ENCODE measurements around the gene MPZL3.

DNA sequence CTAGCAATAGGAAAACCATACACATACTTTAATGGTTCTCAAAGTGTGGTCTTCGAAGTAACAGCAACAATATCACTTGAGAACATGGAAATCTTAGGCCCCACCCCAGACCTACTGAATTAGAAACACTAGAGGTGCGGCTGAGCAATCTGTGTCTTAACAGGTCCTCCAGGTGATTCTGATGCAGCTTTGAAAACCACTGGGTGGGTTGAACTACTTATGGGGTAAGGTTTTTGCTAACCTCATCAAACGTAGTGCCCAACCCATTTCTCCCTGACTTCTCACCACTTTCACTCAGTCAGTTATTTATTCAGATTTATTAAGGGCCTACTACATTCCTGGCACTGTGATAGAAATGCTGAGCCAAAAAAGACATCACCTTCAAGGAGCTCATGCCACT lies 8.2 kb upstream of the MPZL3 start:
- no peak for TF ChIP-seq RAD21 (IDR thresholded peaks at IDR 0.05; ENCODE audit: low read depth)
- TF ChIP-seq, protein P1, sequence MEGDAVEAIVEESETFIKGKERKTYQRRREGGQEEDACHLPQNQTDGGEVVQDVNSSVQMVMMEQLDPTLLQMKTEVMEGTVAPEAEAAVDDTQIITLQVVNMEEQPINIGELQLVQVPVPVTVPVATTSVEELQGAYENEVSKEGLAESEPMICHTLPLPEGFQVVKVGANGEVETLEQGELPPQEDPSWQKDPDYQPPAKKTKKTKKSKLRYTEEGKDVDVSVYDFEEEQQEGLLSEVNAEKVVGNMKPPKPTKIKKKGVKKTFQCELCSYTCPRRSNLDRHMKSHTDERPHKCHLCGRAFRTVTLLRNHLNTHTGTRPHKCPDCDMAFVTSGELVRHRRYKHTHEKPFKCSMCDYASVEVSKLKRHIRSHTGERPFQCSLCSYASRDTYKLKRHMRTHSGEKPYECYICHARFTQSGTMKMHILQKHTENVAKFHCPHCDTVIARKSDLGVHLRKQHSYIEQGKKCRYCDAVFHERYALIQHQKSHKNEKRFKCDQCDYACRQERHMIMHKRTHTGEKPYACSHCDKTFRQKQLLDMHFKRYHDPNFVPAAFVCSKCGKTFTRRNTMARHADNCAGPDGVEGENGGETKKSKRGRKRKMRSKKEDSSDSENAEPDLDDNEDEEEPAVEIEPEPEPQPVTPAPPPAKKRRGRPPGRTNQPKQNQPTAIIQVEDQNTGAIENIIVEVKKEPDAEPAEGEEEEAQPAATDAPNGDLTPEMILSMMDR (IDR thresholded peaks at IDR 0.05 in 2 of 3, conservative IDR thresholded peaks at IDR 0.05 in 1 of 3; ENCODE audit: borderline replicate concordance in 1 of 3, insufficient read depth in 1 of 3, low read depth in 2 of 3, low read length in 2 of 3): no peak
- no peak for TF ChIP-seq SIN3A (IDR thresholded peaks at IDR 0.05; ENCODE audit: low read depth)
- TF ChIP-seq JUND (IDR thresholded peaks at IDR 0.05): no peak
- no peak for TF ChIP-seq CEBPB (IDR thresholded peaks at IDR 0.05; ENCODE audit: low read depth)
- no peak for TF ChIP-seq EZH2 (IDR thresholded peaks at IDR 0.05)
- TF ChIP-seq YY1 (IDR thresholded peaks at IDR 0.05; ENCODE audit: extremely low read depth, insufficient replicate concordance, low read depth, low read length): no peak
